HG02981 (cell line): Measurements from ENCODE around the gene DISP3.

ENCODE experiments used
- ATAC-seq: cut with Tn5 transposase; IDR thresholded peaks from one replicate; pipeline ENCODE4 v1.9.1; 2021; ENCODE audit warnings: mild to moderate bottlenecking, moderate library complexity; ENCODE audit not compliant: unreplicated experiment

Gene DISP3

DNA sequence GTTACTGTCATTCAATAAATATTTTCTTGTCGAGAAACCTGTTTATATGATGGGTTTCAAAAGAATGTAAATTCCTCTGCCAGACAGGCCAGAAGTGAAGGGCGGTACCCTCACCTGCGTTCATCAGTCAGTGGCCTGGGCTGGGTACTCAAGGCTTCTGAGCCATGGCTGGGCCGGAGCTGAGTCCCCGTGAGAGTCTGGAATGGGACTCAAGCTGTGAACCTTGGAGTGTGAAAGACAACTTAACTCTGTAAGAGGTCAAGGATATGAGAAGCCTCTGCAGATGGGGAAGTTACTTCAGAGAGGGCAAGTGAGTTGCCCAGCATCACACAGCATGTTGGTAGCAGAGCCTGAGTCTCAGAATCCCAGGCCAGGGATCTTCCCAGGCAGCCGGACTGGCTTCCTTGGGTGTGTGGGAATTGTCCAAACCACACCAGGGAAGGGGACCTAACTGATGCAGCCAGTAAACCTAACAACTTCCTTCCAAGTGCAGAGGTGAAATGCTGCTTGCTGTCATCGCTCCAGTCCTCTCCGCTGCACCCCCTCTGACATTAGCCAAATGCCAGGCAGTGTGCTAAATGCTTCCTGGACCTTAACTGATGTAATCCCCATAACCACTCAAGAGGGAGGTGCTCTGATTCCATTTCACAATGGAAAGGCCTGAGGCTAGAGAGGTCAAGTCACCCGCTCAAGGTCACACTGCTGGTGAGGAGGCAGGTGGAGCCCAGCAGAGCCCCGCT lies 4.8 kb downstream of the DISP3 start:
- no peak for ATAC-seq

- ATAC-seq = no peak
Measured at GRCh38 chr1:11484321-11484655, 5.3 kb downstream of the DISP3 start.

GRCh38 chr1:11485191-11485590 lies 6.2 kb downstream of the DISP3 start:
- ATAC-seq = no peak

- ATAC-seq = no peak
Measured at GRCh38 chr1:11486231-11487009, 7.5 kb downstream of the DISP3 start.

DNA sequence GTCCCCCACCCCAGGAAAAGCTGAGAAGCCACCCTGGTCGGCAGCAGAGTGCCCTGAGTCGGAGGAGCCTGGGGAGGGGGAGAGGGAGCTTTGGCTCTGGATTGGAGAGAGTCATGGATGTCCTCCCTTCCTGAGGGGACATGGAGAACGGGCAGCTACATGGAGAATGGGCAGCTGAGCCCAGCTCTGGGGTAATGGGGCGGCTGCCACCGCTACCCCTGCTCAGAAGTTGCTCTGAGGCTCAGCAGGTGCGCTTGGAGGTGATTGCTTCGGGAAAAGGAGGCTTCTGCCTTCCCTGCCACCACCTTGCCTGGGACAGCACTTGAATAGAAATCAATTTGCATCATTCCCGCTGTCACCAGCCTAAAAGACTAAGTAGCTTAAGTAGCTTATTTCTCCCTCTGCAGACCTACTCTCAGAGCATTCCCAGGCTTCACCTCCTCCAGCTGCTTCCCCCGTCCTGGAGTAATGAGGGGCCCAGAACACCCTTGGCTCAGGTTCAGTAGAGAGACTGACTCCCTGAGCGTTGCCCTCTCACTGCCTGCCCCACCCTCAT lies 8.3 kb downstream of the DISP3 start:
- ATAC-seq = no peak

GRCh38 chr1:11488201-11488770 lies 9.3 kb downstream of the DISP3 start:
- ATAC-seq = no peak

DNA sequence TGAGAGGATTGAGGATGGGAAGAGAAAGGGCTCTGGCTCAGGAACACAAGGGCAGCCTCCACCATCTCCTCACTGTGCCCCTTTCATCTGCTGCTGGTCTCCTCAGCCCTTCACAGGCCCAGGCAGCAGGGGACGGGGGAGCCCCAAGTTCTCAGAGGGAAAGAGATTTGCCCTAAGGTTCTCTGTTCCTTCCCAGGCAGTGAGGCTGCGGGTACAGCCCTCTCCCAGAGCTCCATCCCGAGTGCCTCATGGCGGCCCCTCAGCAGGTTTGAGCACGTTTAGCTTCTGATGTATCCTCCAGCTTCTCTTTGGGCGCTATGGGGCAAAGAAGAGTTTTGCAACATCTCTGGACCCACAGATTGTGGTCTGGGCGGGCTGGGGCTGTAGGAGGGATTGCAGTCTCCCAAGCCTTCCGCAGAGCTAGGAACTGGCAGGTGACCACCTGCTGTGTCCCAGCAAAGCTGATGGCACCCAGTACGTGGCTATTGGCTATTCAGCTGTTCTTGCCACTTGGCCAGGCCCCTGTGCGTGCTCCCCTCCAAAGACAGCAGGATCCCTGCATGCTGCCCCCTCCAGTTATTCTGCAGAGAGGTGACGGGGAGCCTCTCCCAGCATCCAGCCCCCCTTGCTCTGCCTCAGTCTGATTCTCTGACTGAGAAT lies 10.1 kb downstream of the DISP3 start:
- ATAC-seq = no peak

GRCh38 chr1:11492235-11492634 lies 13.3 kb downstream of the DISP3 start:
- ATAC-seq = no peak

GRCh38 chr1:11493972-11494655 lies 15.2 kb downstream of the DISP3 start:
- no peak for ATAC-seq

DNA sequence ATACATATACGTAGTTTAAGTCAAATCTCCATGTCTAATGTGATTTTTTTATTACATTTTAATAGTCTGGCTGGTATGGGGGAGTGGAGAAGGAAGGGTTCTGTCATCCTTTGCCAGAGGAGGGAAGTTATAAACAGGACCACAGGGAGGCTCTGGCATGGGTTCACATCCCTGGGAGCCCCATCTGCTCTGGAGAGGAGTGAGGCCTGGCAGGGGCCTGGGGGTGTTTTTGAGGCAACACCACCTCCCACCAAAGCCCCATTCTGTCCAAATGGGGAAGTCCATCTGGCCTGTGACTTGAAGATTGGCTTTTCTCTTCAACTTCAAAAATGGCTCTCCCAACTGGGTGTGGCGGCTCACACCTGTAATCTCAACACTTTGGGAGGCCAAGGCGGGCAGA lies 15.8 kb downstream of the DISP3 start:
- ATAC-seq = no peak

- no peak for ATAC-seq
Measured at GRCh38 chr1:11495579-11495978, 16.6 kb downstream of the DISP3 start.

- no peak for ATAC-seq
Measured at GRCh38 chr1:11496551-11497080, 17.7 kb downstream of the DISP3 start.

GRCh38 chr1:11498956-11499594 lies 20.1 kb downstream of the DISP3 start:
- no peak for ATAC-seq

GRCh38 chr1:11499601-11500331 lies 20.8 kb downstream of the DISP3 start:
- no peak for ATAC-seq

DNA sequence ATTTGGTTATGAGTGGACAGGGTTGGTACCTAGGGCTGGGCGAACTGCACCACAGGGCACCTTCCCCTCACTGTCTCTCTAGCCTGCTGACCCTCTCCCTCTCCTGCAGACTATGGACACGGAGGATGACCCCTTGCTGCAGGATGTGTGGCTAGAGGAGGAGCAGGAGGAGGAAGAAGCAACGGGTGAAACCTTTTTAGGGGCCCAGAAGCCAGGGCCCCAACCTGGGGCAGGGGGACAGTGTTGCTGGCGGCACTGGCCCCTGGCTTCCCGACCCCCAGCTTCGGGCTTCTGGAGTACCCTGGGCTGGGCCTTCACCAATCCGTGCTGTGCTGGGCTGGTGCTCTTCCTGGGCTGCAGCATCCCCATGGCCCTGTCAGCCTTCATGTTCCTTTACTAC lies 21.9 kb downstream of the DISP3 start:
- ATAC-seq = no peak

GRCh38 chr1:11501491-11501897 lies 22.5 kb downstream of the DISP3 start:
- ATAC-seq = no peak

DNA sequence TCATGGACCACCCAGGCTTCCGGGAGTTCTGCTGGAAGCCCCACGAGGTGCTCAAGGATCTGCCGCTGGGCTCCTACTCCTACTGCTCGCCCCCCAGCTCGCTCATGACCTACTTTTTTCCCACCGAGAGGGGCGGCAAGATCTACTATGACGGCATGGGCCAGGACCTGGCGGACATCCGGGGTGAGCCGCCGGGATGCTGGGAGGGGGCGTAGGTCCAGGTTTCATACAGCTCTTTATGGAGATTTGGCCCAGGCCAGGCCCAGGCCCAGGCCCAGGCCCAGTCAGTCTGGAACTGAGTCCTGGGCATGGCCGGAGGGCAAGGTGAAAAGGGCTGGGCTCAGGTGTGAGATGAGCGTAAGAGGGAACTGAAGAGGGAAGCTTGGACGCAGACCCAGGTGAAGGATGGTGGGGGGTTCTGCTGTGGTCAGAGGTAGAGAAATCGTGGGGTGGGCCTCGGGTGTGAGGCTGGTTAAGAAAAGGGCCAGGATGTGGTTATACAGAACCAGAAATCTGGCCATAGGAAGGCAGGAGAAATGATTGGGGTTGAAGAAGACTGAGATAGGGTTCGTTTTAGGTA lies 23.0 kb downstream of the DISP3 start:
- ATAC-seq = no peak

- no peak for ATAC-seq
Measured at GRCh38 chr1:11502516-11502915, 23.6 kb downstream of the DISP3 start.

GRCh38 chr1:11504599-11504998 lies 25.6 kb downstream of the DISP3 start:
- ATAC-seq = no peak
